Panc1 (cell line): ENCODE measurements around the gene AKAP4. TPM values are rescaled to one million over a fixed set of nuclear protein-coding genes. Genes with fewer than 3 reads are reported as not detected.

Experiments
- ATAC-seq: fragments of 200-7000 bp; cut with Tn5 transposase; 2 replicates; pipeline ENCODE4 v1.9.1; 2020; ENCODE audit warnings: mild to moderate bottlenecking, moderate library complexity
- Bru-seq: library from RNA; stranded (reverse); fragments of 400-500 nt; gene quantifications from one replicate; lab custom pipeline; 2021; lab: Mats Ljungman, UMichigan
- BruChase-seq, 2 experiments: library from RNA; stranded (reverse); fragments of 400-500 nt; gene quantifications; one replicate each; lab custom pipeline; 2021; lab: Mats Ljungman, UMichigan
- BruUV-seq: library from RNA; stranded (reverse); fragments of 400-500 nt; replicated peaks from 2 replicates; lab custom pipeline; 2021; lab: Mats Ljungman, UMichigan
- CTCF ChIA-PET: fragments of 300-600 bp; sonication (Branson Sonifier 250); formaldehyde crosslinking; loops from one replicate; lab custom pipeline; 2022; ENCODE audit warnings: antibody characterized with exemption; lab: Charles Lee
- POLR2A ChIA-PET: fragments of 300-600 bp; sonication (Branson Sonifier 250); formaldehyde crosslinking; loops from one replicate; lab custom pipeline; 2022; ENCODE audit warnings: antibody characterized with exemption; lab: Charles Lee
- DNase-seq: peaks from one replicate; pipeline ENCODE4 v3.0.0-alpha.2; 2010; ENCODE audit warnings: low read depth, low spot score
- H3K27ac ChIP-seq: 2 replicates; pipeline ENCODE4 v1.5.1; 2011; ENCODE audit warnings: mild to moderate bottlenecking, low read length, inconsistent platforms
- H3K27me3 ChIP-seq: fragments of 200-500 bp; sonication (Bioruptor generic); 2 replicates; pipeline ENCODE4 v1.6.0; 2014; ENCODE audit warnings: low read length, inconsistent platforms; ENCODE audit not compliant: control insufficient read depth, insufficient read depth
- H3K36me3 ChIP-seq: fragments of 200-500 bp; sonication (Bioruptor generic); 2 replicates; pipeline ENCODE4 v1.5.1; 2014; ENCODE audit warnings: inconsistent platforms, mild to moderate bottlenecking, low read length, moderate library complexity; ENCODE audit not compliant: control insufficient read depth, insufficient read depth
- H3K4me1 ChIP-seq: 2 replicates; pipeline ENCODE4 v1.5.1; 2011; ENCODE audit warnings: inconsistent platforms, mild to moderate bottlenecking, low read length, moderate library complexity; ENCODE audit not compliant: control insufficient read depth, insufficient read depth
- H3K4me3 ChIP-seq, 2 experiments: 2 replicates each; pipeline ENCODE4 v1.5.1; 2011 to 2012; ENCODE audit warnings: low read depth in 2 of 2, low read length in 2 of 2, mild to moderate bottlenecking in 2 of 2, inconsistent platforms in 1 of 2, moderate library complexity in 1 of 2
- H3K9me3 ChIP-seq: fragments of 200-500 bp; sonication (Bioruptor generic); 2 replicates; pipeline ENCODE4 v1.5.1; 2014; ENCODE audit warnings: low read depth, mild to moderate bottlenecking, inconsistent platforms, low read length, moderate library complexity; ENCODE audit not compliant: control insufficient read depth, insufficient read depth
- CTCF ChIP-seq: fragments of 450-650 bp; IDR thresholded peaks from 2 replicates; pipeline ENCODE4 v1.5.1; 2017; ENCODE audit warnings: mild to moderate bottlenecking
- POLR2AphosphoS5 ChIP-seq: IDR thresholded peaks from 2 replicates; pipeline ENCODE4 v1.6.1; 2012; ENCODE audit warnings: mild to moderate bottlenecking, low read depth, low read length, moderate library complexity
- REST ChIP-seq, 2 experiments: IDR thresholded peaks; 2 replicates each; pipeline ENCODE4 v1.6.1; 2011 to 2012; ENCODE audit warnings: low read depth in 2 of 2, control low read depth in 1 of 2, low read length in 1 of 2, mild to moderate bottlenecking in 1 of 2, moderate library complexity in 1 of 2; ENCODE audit not compliant: insufficient read depth in 1 of 2
- SIN3A ChIP-seq: IDR thresholded peaks from 2 replicates; pipeline ENCODE4 v1.6.1; 2012; ENCODE audit warnings: low read depth, mild to moderate bottlenecking, low read length, moderate library complexity, borderline replicate concordance; ENCODE audit not compliant: insufficient read depth
- TCF7L2 ChIP-seq: IDR thresholded peaks from 2 replicates; pipeline ENCODE4 v1.6.1; 2011; ENCODE audit warnings: mild to moderate bottlenecking, low read depth, low read length, inconsistent platforms
- in situ Hi-C: cut with HindIII; loops from 2 replicates; pipeline ENCODE4 v1.10.0; 2016; ENCODE audit warnings: low sequenced_read_pairs, low pct_unique_long_range_greater_than_20kb
- intact Hi-C: fragments of 100-400 bp; cut with micrococcal nuclease; formaldehyde crosslinking; loops from one replicate; pipeline ENCODE4 v1.10.0; 2022; ENCODE audit not compliant: unreplicated experiment
- long read RNA-seq: library from polyadenylated mRNA; unstranded; transcript quantifications from one replicate; pipeline ENCODE4 v2.0.0, GENCODE V29; 2021; ENCODE audit not compliant: unreplicated experiment
- polyA plus RNA-seq: library from polyadenylated mRNA; unstranded; fragments of >200 nt; gene quantifications from one replicate; pipeline ENCODE4 v1.2.1, GENCODE V29; 2012; ENCODE audit warnings: missing spikeins; ENCODE audit not compliant: insufficient read length
- total RNA-seq: library from RNA; stranded (reverse); gene quantifications from one replicate; pipeline ENCODE4 v1.2.1, GENCODE V29; 2021; ENCODE audit not compliant: unreplicated experiment

Gene AKAP4
- total RNA-seq (not detected), Bru-seq, nascent RNA (not detected), BruChase-seq, experiment 1, labeled RNA remaining after a 2-hour chase (not detected), BruChase-seq, experiment 2, labeled RNA remaining after a 6-hour chase (not detected)
- polyA plus RNA-seq: not detected
- long read RNA-seq: 0 reads

GRCh38 chrX:50200907-50201306 is at the start of gene AKAP4:
Gene AKAP4 (minus strand): TSS chrX:50201007. CDS start chrX:50200889, 118 bp downstream.
- no TSS peak for BruUV-seq
- Histone ChIP-seq H3K27me3 (no peaks in the 10 kb centered on the region; the same call in 1 of the 2 replicates), H3K4me3 (no peak within 1 kb of the TSS), H3K36me3 (no peaks in the 10 kb centered on the region), H3K27ac (no peak within 1 kb of the TSS), H3K4me1 (no peaks in the 10 kb centered on the region; the same call in 1 of the 2 replicates), H3K9me3 (no peaks in the 10 kb centered on the region)
- intact Hi-C loops (loop anchor here (5.0 kb wide), 1 partner anchor 284 kb away; no protein-coding TSS in a partner anchor), in situ Hi-C loops (no loop called here)
- ChIA-PET CTCF (no interaction called here), POLR2A (no interaction called here)
- no peak for DNase-seq
- no peak for ATAC-seq
- TF ChIP-seq TCF7L2: no peak
- no peak for TF ChIP-seq REST (IDR thresholded peaks at IDR 0.05; ENCODE audit: insufficient read depth in 1 of 2, low read depth in 2 of 2, low read length in 1 of 2)
- TF ChIP-seq CTCF: no peak
- no peak for TF ChIP-seq POLR2AphosphoS5
- TF ChIP-seq SIN3A: no peak

GRCh38 chrX:50211510-50211909 is 10.7 kb upstream of the AKAP4 start:
- BruUV-seq: no TSS peak
- no peak overlapping the region for H3K4me3 ChIP-seq
- no peaks in the 10 kb centered on the region for H3K4me1 ChIP-seq
- no peaks in the 10 kb centered on the region for H3K9me3 ChIP-seq
- in situ Hi-C loops: no loop called here
- H3K27ac ChIP-seq: no peak overlapping the region
- TF ChIP-seq SIN3A (no peak), CTCF (peak; percentile 58)
- DNase-seq (no peak), ATAC-seq (peak; percentile 63; the same call in 1 of the 2 replicates)
- intact Hi-C loops: no loop called here
- POLR2A ChIA-PET: no interaction called here
- no peaks in the 10 kb centered on the region for H3K27me3 ChIP-seq
- H3K36me3 ChIP-seq: no peaks in the 10 kb centered on the region
- CTCF ChIA-PET: no interaction called here
